GM10266 (cell line): ENCODE data around the gene SMTN.
"Not testable (repeated sequence)": the region's sequence is repeated elsewhere in the genome, so short reads cannot be mapped to it uniquely, and the experiment has no call there.

Source experiments
- DNase-seq: peaks from one replicate; pipeline ENCODE4 v3.0.0; 2012; ENCODE audit errors: extremely low spot score
- CTCF ChIP-seq: IDR thresholded peaks from 2 replicates; pipeline ENCODE4 v1.5.1; 2012; ENCODE audit warnings: mild to moderate bottlenecking, low read depth; ENCODE audit not compliant: control insufficient read depth, insufficient read depth; ENCODE audit errors: missing control alignments

SMTN gene

GRCh38 chr22:31105282-31105929, 24.3 kb downstream of the SMTN start:
- DNase-seq: no peak
- no peak for TF ChIP-seq CTCF

GRCh38 chr22:31106001-31106571, 25.0 kb downstream of the SMTN start:
- no peak for DNase-seq
- no peak for TF ChIP-seq CTCF

GRCh38 chr22:31106731-31107177, 25.6 kb downstream of the SMTN start:
- no peak for TF ChIP-seq CTCF

GRCh38 chr22:31107178-31107893, 26.2 kb downstream of the SMTN start, which contains the start of gene SELENOM:
Gene SELENOM (minus strand): TSS chr22:31107568. CDS start chr22:31107505, 63 bp downstream.
- DNase-seq: peak; percentile 98

More at GRCh38 chr22:31106731-31107177, 25.6 kb downstream of the SMTN start:
- DNase-seq: no peak

GRCh38 chr22:31107894-31108218, 26.7 kb downstream of the SMTN start:
- TF ChIP-seq CTCF: no peak
- DNase-seq: no peak

More at GRCh38 chr22:31107178-31107893, 26.2 kb downstream of the SMTN start, which contains the start of gene SELENOM:
- peak; percentile 81 for TF ChIP-seq CTCF

- DNase-seq: not testable (repeated sequence)
Measured at GRCh38 chr22:31112547-31113091, 31.5 kb downstream of the SMTN start.

GRCh38 chr22:31118046-31118820, 37.1 kb downstream of the SMTN start:
- no peak for DNase-seq
- no peak for TF ChIP-seq CTCF
